GM18951 (cell line): ENCODE data around the gene CTNNA3.

Source experiments
- POLR2A ChIP-seq: IDR thresholded peaks from 4 replicates; pipeline ENCODE4 v1.6.1; 2011; ENCODE audit warnings: mild to moderate bottlenecking; ENCODE audit not compliant: insufficient read length, insufficient read depth; ENCODE audit errors: extremely low read depth
- in situ Hi-C: fragments of 300-500 bp; cut with MboI; formaldehyde crosslinking; loops from one replicate; pipeline ENCODE4 v1.12.0; 2022; ENCODE audit warnings: low sequenced_read_pairs, mixed read lengths, inconsistent platforms; ENCODE audit not compliant: unreplicated experiment

CTNNA3 gene

GRCh38 chr10:65952086-65952485 is 1743.9 kb downstream of the CTNNA3 start:
- in situ Hi-C loops = no loop called here
- no peak for TF ChIP-seq POLR2A

GRCh38 chr10:65950075-65950474 is 1745.9 kb downstream of the CTNNA3 start:
- in situ Hi-C loops = no loop called here
- no peak for TF ChIP-seq POLR2A

GRCh38 chr10:65949526-65949925 is 1746.5 kb downstream of the CTNNA3 start:
- in situ Hi-C loops = no loop called here
- no peak for TF ChIP-seq POLR2A

- TF ChIP-seq POLR2A = no peak
- in situ Hi-C loops = no loop called here
These were observed 1750.9 kb downstream of the CTNNA3 start for GRCh38 chr10:65945061-65945460.

GRCh38 chr10:65943451-65943850 is 1752.5 kb downstream of the CTNNA3 start:
- TF ChIP-seq POLR2A = no peak
- in situ Hi-C loops = no loop called here

GRCh38 chr10:65940816-65941662 is 1755.0 kb downstream of the CTNNA3 start:
- TF ChIP-seq POLR2A = no peak
- in situ Hi-C loops = no loop called here

- in situ Hi-C loops = no loop called here
- no peak for TF ChIP-seq POLR2A
These were observed 1755.9 kb downstream of the CTNNA3 start for GRCh38 chr10:65940105-65940504.

GRCh38 chr10:65931291-65932070 is 1764.5 kb downstream of the CTNNA3 start:
- in situ Hi-C loops = no loop called here
- no peak for TF ChIP-seq POLR2A

GRCh38 chr10:65911151-65911835 is 1784.7 kb downstream of the CTNNA3 start:
- in situ Hi-C loops = no loop called here
- no peak for TF ChIP-seq POLR2A

- TF ChIP-seq POLR2A = no peak
- in situ Hi-C loops = no loop called here
These were observed 1785.8 kb downstream of the CTNNA3 start for GRCh38 chr10:65910209-65910608.

GRCh38 chr10:65907199-65907712 is 1788.7 kb downstream of the CTNNA3 start:
- in situ Hi-C loops = no loop called here
- no peak for TF ChIP-seq POLR2A

GRCh38 chr10:65903620-65904019 is 1792.4 kb downstream of the CTNNA3 start:
- in situ Hi-C loops = no loop called here
- TF ChIP-seq POLR2A = no peak

- no peak for TF ChIP-seq POLR2A
- in situ Hi-C loops = no loop called here
These were observed 1795.7 kb downstream of the CTNNA3 start for GRCh38 chr10:65900271-65900670.

- no peak for TF ChIP-seq POLR2A
- in situ Hi-C loops = no loop called here
These were observed 1797.9 kb downstream of the CTNNA3 start for GRCh38 chr10:65898055-65898454.

GRCh38 chr10:65894961-65895360 is 1801.0 kb downstream of the CTNNA3 start:
- in situ Hi-C loops = no loop called here
- no peak for TF ChIP-seq POLR2A
